GM12865 (cell line): ENCODE results near the gene FXYD2.

ENCODE experiments used
- DNase-seq: peaks from one replicate; pipeline ENCODE4 v3.0.0; 2010; ENCODE audit warnings: low read depth
- H3K4me3 ChIP-seq: 2 replicates; pipeline ENCODE4 v1.5.1; 2011; ENCODE audit warnings: mild to moderate bottlenecking, low read depth, low read length, control low read depth
- CTCF ChIP-seq: IDR thresholded peaks from 2 replicates; pipeline ENCODE4 v1.5.1; 2011; ENCODE audit warnings: low read length, control low read depth, low read depth, inconsistent platforms; ENCODE audit not compliant: insufficient read depth; ENCODE audit errors: missing control alignments

The FXYD2 gene

DNA sequence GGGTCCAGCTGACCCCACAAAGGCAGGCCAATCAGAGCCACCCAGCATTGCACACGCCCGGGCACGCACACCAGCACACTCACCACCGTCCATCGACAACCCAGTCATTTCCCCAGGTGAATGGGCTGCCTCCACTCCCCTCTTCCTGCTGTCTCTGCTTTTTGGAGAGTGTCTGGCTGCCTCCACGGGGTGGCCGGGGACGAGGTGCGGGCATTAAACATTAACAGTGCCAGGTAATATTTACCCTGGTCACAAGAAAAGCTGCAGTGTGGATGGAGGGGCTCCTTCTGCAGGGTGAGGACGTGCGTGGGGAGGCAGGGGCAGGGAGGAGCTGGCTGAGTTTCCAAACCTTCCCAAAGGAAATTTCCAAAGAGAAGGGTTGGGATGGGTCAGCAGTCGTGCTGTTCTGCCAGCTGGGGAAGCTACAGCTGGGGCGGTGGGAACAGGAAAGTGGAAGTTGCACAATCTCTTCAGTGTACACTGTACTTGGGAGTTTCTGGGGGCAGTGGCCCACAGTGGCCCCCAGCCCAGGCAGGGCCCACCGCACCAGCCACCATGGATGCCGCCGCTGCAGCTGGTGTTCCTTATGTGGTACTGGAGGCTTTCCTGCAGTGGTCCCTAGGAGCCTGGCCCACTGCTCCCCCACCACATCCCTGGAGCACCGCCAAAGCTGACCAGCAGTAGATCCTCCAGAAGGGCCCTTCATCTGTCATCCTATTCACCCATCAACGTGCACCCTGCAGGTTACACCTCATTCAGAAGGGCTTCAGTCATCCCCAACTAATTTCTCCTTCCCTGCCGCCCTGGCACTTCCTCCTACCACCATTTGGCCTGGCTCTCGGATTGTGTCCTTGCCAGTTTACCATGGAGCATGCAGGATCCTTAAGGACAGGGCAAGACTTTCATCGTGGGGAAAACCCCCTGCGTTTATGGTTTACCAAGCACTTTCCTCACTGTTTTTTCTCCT lies at the start of gene FXYD2:
Gene FXYD2 (minus strand): TSS at position 174 of the 967 bp plus-strand sequence. CDS start 66 bp downstream, at position 108.
- no peak for TF ChIP-seq CTCF
- no peak for DNase-seq
- H3K4me3 ChIP-seq: no peak within 1 kb of the TSS

DNA sequence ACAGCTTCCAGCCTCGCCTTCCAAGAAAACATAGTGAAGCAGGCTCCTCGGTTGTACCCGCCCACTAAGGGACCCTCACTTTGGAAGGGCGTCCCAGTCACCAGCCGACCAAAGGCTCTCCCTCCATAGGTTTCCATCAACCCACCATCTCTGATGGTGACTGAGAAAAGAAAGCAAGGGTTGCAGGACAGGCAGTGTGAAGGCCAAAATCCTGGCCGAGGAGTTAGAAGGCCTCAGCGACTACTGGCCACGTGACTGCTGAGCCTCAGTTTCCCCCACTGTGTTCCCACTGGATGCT lies 49.2 kb upstream of the FXYD2 start:
- TF ChIP-seq CTCF: no peak
- H3K4me3 ChIP-seq: no peak overlapping the region
- no peak for DNase-seq

DNA sequence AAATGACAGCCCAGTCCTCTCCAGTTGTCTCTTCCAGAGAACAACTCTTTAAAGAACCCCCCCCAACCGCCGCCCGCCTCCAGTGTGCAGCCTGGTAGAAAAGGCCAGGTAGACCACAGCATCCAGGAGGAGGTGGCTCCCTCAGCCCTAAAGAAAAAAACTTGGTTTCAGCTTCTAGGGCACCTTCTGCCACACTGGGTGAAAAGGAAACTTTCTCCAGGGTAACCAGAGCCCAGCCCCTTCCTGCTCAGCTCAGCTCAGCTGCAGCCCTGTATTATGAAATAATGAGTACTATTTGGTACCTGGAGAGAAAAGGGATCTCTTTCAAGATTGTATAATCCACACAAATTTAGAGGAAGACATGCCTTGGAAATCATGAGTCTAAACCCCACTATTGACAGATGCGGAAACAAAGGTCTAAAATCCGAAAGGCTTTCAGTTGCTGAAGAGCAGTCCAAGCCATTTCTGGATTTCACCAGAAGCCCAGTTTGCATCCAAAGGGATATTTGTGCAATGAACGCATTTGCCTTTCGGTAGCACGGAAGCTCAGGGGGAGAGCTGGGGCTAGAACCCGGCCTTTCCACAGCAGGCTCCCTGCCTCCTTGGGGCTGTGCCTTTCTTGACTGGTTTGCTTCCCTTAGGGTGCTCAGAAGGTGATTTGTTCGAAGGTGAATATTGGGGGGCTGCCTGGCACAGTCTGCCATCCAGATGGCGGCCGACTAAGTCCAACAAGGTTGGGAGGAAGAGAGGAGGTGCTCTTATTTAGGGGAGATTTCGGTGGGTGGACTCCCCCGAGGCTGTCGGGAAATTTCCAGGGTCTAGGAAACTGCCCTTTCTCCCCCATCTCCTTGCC lies 48.7 kb upstream of the FXYD2 start:
- no peak overlapping the region for H3K4me3 ChIP-seq
- no peak for TF ChIP-seq CTCF
- no peak for DNase-seq

DNA sequence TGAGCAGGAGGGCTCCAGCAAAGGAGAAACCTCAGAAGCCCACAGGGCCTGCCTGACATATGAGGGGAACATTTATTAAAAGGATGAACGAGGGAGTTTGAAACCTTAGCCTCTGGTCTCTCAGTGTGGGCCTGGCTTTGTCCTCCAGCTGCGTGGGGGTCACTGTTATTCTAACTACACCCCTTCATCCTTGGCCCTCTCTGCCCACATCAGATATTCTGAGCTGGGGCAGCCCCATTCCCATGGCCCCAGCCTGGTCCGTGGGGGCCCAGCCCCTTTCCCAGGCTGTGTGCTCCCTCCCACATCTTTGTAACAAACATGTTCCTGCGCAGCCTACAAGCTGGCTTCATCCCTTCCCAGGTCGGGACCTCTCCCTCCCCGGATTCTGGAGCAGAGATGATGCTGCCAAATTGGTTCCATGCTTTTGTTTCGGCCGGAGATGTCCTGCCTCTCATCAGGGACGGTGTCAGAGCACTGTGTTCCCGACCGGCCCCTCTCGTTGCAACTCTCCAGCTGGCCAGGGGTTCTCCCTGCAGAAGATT lies 47.9 kb upstream of the FXYD2 start:
- no peak for TF ChIP-seq CTCF

GRCh38 chr11:117871784-117872183 lies 47.2 kb upstream of the FXYD2 start:
- DNase-seq: no peak
- no peak for TF ChIP-seq CTCF
- no peak overlapping the region for H3K4me3 ChIP-seq

More for the DNA sequence above, 47.9 kb upstream of the FXYD2 start:
- no peak for DNase-seq
- no peak overlapping the region for H3K4me3 ChIP-seq

GRCh38 chr11:117871160-117871559 lies 46.6 kb upstream of the FXYD2 start:
- no peak for DNase-seq
- H3K4me3 ChIP-seq: no peak overlapping the region
- TF ChIP-seq CTCF: no peak
